COR-L47 (cell line): ENCODE results near the gene XRCC6.
"Not testable (repeated sequence)": the region's sequence is repeated elsewhere in the genome, so short reads cannot be mapped to it uniquely, and the experiment has no call there.

Experiments used
- DNase-seq: peaks from one replicate; lab custom pipeline; 2025; lab: John Stamatoyannopoulos, UW

The XRCC6 gene

GRCh38 chr22:41650821-41651220, 29.7 kb downstream of the XRCC6 start:
- no peak for DNase-seq

- no peak for DNase-seq
Measured at GRCh38 chr22:41654322-41654721, 33.2 kb downstream of the XRCC6 start.

GRCh38 chr22:41656556-41656955, 35.5 kb downstream of the XRCC6 start:
- DNase-seq: no peak

GRCh38 chr22:41657709-41658108, 36.6 kb downstream of the XRCC6 start:
- no peak for DNase-seq

- no peak for DNase-seq
Measured at GRCh38 chr22:41658869-41659268, 37.8 kb downstream of the XRCC6 start.

- no peak for DNase-seq
Measured at GRCh38 chr22:41659941-41660340, 38.8 kb downstream of the XRCC6 start.

- DNase-seq: no peak
Measured at GRCh38 chr22:41660416-41660815, 39.3 kb downstream of the XRCC6 start.

- no peak for DNase-seq
Measured at GRCh38 chr22:41661088-41661487, 40.0 kb downstream of the XRCC6 start.

- DNase-seq: no peak
Measured at GRCh38 chr22:41661713-41662112, 40.6 kb downstream of the XRCC6 start.

- not testable (repeated sequence) for DNase-seq
Measured at GRCh38 chr22:41663594-41663993, 42.5 kb downstream of the XRCC6 start.

- no peak for DNase-seq
Measured at GRCh38 chr22:41664490-41664889, 43.4 kb downstream of the XRCC6 start.

GRCh38 chr22:41664951-41665350, 43.9 kb downstream of the XRCC6 start:
- DNase-seq: no peak

- DNase-seq: no peak
Measured at GRCh38 chr22:41668971-41669911, 48.1 kb downstream of the XRCC6 start.

GRCh38 chr22:41672096-41672495, 51.0 kb downstream of the XRCC6 start:
- DNase-seq: not testable (repeated sequence)

- DNase-seq: no peak
Measured at GRCh38 chr22:41672780-41673509, 51.9 kb downstream of the XRCC6 start.

GRCh38 chr22:41674846-41675340, 53.8 kb downstream of the XRCC6 start:
- no peak for DNase-seq

GRCh38 chr22:41676134-41676533, 55.0 kb downstream of the XRCC6 start:
- no peak for DNase-seq

- DNase-seq: no peak
Measured at GRCh38 chr22:41681616-41682015, 60.5 kb downstream of the XRCC6 start.

GRCh38 chr22:41682033-41682807, 61.1 kb downstream of the XRCC6 start:
- peak; percentile 48 for DNase-seq

- DNase-seq: no peak
Measured at GRCh38 chr22:41683052-41683451, 62.0 kb downstream of the XRCC6 start.

GRCh38 chr22:41683616-41684015, 62.5 kb downstream of the XRCC6 start:
- DNase-seq: no peak

- no peak for DNase-seq
Measured at GRCh38 chr22:41684194-41684593, 63.1 kb downstream of the XRCC6 start.
